ENCODE results near the gene C11orf24.

GRCh38 chr11:68267881-68268240, 3.9 kb downstream of the C11orf24 start:
- TF ChIP-seq CTCF (IDR thresholded peaks at IDR 0.05; ENCODE audit: low read depth, low read length) (no peak), POLR2A (IDR thresholded peaks at IDR 0.05; ENCODE audit: extremely low read depth, insufficient read length) (no peak), MYC (IDR thresholded peaks at IDR 0.05; ENCODE audit: low read depth, low read length) (no peak)

All from NB4 (cell line).